ENCODE data around the gene COPG1.

GRCh38 chr3:129286081-129286480, 36.7 kb downstream of the COPG1 start:
- no peak for TF ChIP-seq POLR2A (IDR thresholded peaks at IDR 0.05)
- TF ChIP-seq, protein P1, sequence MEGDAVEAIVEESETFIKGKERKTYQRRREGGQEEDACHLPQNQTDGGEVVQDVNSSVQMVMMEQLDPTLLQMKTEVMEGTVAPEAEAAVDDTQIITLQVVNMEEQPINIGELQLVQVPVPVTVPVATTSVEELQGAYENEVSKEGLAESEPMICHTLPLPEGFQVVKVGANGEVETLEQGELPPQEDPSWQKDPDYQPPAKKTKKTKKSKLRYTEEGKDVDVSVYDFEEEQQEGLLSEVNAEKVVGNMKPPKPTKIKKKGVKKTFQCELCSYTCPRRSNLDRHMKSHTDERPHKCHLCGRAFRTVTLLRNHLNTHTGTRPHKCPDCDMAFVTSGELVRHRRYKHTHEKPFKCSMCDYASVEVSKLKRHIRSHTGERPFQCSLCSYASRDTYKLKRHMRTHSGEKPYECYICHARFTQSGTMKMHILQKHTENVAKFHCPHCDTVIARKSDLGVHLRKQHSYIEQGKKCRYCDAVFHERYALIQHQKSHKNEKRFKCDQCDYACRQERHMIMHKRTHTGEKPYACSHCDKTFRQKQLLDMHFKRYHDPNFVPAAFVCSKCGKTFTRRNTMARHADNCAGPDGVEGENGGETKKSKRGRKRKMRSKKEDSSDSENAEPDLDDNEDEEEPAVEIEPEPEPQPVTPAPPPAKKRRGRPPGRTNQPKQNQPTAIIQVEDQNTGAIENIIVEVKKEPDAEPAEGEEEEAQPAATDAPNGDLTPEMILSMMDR (IDR thresholded peaks at IDR 0.05) = no peak
